Activated CD4-positive, alpha-beta T cell treated with anti-CD3 and anti-CD28 coated beads, Interleukin-2, amount 50 U/mL, for 1 hour (primary cell): ENCODE measurements around the gene FANCE.

ENCODE experiments used
- DNase-seq: peaks from one replicate; pipeline ENCODE4 v3.0.0-alpha.2; 2020

FANCE gene

GRCh38 chr6:35468980-35469750 is 17.0 kb downstream of the FANCE start:
- no peak for DNase-seq

GRCh38 chr6:35469751-35470662 is 17.9 kb downstream of the FANCE start:
- DNase-seq, result no peak

GRCh38 chr6:35470663-35471120 is 18.6 kb downstream of the FANCE start:
- DNase-seq, result no peak

- DNase-seq, result no peak
These were observed 19.8 kb downstream of the FANCE start for GRCh38 chr6:35471836-35472345.

GRCh38 chr6:35473075-35473849 is 21.1 kb downstream of the FANCE start:
- no peak for DNase-seq

GRCh38 chr6:35473850-35474130 is 21.7 kb downstream of the FANCE start:
- DNase-seq, result no peak

- DNase-seq, result no peak
These were observed 22.2 kb downstream of the FANCE start for GRCh38 chr6:35474131-35474941.

- no peak for DNase-seq
These were observed 22.9 kb downstream of the FANCE start for GRCh38 chr6:35474942-35475570.

GRCh38 chr6:35475573-35475972 is 23.4 kb downstream of the FANCE start:
- no peak for DNase-seq

GRCh38 chr6:35476004-35476403 is 23.9 kb downstream of the FANCE start:
- no peak for DNase-seq

DNA sequence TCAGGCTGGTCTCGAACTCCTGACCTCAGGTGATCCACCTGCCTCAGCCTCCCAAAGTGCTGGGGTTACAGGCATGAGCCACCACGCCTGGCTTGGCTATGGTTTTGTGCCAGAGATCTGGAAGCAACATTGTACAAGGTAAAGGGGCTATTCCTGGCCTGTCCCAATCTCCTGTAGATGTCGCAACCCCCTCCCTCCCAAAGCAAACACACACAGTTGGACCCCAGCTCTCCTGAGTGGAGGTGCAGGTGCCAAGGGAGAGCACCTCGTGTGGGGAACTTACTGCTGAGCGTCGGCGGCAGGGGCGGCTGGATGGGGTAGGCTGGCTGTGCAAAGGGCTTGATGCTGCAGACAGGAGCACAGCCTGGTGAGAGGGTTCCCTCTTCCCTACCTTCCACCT is 24.9 kb downstream of the FANCE start:
- no peak for DNase-seq

GRCh38 chr6:35477551-35478179 is 25.5 kb downstream of the FANCE start:
- DNase-seq, result no peak

GRCh38 chr6:35478259-35478658 is 26.1 kb downstream of the FANCE start:
- no peak for DNase-seq

GRCh38 chr6:35480176-35480575 is 28.0 kb downstream of the FANCE start:
- no peak for DNase-seq

DNA sequence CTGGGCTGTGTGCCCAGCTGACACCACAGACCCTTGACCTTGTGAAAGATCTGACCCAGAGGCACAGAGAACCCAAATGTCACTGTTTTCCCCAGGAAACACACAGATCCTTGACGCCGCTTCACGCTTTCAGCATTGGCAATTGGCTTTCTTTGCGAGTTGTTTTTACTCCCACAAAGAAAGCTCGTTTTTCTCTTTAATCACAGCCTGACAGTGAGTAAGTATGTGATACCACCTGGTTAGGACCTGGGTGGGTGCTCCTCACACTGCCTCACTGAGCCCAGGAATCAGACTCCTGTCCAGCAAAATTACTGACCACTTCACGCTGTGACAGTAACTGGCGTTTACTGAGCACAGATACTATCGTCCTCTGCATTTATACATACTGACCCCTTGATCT is 29.1 kb downstream of the FANCE start:
- DNase-seq, result no peak

DNA sequence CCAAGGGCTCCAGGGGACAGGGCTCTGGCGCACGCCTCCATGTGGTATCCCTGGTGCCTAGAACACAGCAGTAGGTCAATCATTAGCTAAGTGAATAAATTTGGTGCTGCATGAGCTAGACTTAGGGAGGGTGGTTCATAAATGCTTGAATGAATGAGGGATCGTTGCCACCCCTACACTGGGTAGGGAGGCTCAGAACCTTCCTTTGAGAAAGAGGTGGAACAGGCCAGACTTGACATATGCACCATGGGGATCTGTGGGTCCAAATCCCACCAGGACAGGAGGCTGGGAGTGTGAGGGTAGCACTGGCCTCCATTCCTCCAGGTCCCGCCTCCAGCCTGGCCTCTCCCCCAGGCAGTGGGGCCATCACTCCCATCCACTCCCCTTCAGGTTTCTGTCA is 30.9 kb downstream of the FANCE start:
- DNase-seq, result no peak

- no peak for DNase-seq
These were observed 31.4 kb downstream of the FANCE start for GRCh38 chr6:35483490-35483889.

- no peak for DNase-seq
These were observed 31.9 kb downstream of the FANCE start for GRCh38 chr6:35483893-35484645.

GRCh38 chr6:35484921-35485392 is 32.8 kb downstream of the FANCE start:
- DNase-seq, result no peak

DNA sequence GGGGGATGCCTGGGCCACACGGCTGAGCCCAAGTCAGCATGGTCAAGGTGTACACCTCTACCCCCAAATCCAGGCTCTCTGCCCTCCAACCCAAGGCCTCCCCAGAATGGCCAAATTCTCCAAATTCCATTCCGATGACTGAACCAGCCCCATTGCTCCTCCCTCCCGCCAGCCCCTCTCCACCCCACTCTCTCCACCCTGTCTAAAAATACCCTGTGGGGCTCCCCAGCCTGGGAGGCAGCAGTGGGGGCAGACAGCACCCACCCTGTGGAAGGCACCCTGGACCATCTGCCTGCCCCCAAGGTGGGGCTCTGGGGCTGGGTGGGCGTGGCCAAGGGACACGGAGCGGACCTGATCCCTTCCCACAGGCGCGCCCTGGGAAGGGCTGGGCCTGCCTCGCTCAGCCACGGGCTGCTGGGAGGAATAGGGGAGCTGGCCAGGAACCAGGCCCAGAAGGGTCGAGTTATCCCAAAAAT is 33.3 kb downstream of the FANCE start:
- DNase-seq, result no peak
